OCI-M2 (cell line): ENCODE results near the gene SOAT1.
"Not testable (repeated sequence)": the region's sequence is repeated elsewhere in the genome, so short reads cannot be mapped to it uniquely, and the experiment has no call there.

ENCODE experiments used
- DNase-seq: peaks from one replicate; lab custom pipeline; 2025; ENCODE audit not compliant: unreplicated experiment; lab: John Stamatoyannopoulos, UW

Gene SOAT1

DNA sequence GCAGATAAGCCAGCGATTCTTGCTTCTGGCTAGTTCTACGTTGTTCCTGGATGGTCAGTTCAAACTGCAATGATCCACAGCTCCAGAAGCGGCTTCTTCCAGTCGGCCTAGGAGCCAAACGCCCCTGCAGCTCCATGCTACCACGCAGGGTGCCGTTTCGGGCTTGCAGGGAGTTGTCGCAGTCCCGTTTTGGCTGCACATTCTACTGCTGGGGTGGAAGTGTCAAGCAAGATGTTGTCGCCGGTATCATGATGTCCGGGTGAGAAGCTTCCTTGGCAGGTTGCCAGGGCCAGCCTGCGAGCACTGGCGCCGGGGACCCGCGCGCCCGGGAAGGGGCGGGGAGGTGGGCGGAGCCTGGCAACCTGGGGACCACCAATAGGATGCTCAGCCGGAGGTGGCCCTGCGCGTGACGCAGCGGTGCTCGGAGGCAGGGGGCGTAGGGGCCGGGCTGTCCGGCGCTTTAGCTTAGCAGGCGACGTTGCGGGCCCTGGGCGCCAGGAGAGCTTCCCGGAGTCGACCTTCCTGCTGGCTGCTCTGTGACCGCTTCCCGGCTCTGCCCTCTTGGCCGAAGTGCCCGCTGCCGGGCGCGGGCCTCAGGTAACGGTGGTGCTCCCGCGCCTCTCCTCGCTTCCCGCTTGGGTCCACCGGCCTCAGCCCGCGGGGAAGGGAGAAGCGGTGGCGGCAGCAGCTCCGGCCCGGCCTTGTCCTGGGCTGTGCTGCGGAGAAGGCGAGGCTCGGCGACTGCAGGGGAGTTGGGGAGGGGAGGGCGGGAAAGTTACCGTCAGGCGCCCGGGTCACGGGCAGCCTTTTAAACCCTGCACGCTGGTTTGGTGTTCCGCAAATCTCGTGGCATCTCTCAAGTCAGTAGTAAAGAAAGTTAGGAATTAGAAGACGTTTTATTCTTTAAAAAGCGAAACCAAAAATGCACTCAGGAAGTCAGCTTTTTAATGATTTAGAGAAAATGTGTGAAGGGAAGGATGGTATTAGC is at the start of gene SOAT1:
SOAT1 (plus strand) TSS at position 458 of the 988 bp plus-strand sequence. CDS start 8,888 bp downstream, outside the sequence.
- peak; percentile 48 for DNase-seq

DNA sequence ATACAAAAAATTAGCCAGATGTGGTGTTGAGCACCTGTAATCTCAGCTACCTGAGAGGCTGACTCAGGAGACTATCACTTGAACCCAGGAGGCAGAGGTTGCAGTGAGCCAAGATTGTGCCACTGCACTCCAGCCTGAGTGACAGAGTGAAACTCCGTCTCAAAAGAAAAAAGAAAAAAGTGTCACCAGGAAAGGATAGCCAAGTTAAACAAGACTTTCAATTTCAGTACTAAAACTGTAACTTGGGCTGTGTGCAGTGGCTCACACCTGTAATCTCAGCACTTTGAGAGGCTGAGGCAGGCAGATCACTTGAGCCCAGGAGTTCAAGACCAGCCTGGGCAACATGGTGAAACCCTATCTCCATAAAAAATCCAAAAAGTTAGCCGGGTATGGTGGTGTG is 48.2 kb upstream of the SOAT1 start:
- DNase-seq = not testable (repeated sequence)

DNA sequence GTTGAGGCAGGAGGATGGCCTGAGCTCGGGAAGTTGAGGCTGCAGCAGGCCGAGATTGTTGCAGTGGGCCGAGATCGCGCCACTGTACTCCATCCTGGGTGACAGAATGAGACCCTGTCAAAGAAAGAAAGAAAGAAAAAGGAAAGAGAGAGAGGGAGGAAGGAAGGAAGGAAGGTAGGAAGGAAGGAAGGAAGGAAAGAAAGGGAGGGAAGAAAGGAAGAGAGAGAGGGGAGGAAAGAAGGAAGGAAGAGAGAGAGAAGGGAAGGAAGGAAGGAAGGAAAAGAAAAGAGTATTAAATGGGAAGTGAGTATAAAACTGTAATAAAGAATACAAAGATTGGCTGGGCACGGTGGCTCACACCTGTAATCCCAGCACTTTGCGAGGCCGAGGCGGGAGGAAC is 45.7 kb upstream of the SOAT1 start:
- DNase-seq = no peak

DNA sequence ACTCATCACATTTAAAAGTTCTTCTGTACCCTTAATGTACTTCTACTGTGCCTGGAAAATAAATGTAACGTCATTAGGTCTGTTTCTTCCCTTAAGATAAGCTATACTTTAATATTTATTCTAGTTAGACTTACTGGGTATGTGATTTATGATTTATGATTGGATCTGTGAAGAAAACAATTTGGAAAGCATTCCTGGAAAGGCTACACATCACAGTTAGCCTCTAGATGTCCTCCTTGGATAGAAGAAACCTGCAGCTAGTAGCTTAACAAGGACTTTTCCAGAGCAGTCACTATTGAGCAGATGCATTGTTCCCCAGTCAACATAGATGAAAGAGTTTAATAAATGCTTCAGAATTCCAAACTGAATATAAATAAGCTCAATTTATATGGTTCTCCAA is 41.9 kb upstream of the SOAT1 start:
- DNase-seq = no peak

DNA sequence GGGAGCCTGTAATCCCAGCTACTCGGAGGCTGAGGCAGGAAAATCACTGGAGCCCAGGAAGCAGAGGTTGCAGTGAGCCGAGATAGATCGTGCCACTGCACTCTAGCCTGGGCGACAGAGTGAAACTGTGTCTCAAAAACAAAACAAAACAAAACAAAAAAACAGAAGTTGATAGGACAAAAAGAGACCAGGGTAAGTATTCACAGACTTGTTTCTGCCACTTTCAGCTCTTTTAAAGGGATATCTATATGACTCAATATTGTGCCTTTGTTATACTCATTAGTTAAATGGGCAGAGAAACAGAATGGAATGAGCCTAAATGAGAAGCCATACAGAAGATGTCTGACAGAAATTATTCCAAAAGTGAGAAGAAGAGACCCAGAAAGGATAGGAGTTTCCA is 41.0 kb upstream of the SOAT1 start:
- no peak for DNase-seq

DNA sequence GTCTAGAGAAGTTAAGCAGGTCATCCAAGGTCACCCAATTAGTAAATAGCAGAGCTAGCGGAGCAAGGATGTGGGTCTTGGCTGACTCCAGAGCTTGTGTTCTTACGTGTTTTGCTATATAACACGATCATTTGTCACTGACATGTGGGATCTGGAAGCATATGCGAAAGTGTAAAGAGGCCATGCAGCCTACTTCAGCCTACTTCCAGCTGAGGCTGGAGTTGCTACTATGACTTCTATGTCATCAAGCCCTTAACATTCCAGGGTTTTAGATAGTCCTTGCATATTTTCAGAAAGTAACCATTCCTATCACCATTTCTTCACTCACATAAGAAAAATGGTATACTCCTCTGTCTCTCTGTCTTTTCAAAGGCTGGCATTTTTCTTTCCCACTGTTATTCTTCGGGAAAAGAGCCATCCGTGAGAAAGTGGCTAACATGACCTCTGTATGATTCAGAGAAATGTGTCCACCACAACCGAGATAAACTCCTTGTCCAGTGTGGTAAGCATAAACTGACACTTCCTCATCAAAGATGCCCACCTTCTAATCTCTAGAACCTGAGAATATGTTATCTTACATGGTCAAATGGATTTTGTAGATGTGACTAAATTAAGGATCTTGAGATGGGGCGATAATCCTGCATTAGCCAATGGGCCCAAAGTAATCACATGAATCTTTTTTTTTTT is 40.2 kb upstream of the SOAT1 start:
- no peak for DNase-seq

DNA sequence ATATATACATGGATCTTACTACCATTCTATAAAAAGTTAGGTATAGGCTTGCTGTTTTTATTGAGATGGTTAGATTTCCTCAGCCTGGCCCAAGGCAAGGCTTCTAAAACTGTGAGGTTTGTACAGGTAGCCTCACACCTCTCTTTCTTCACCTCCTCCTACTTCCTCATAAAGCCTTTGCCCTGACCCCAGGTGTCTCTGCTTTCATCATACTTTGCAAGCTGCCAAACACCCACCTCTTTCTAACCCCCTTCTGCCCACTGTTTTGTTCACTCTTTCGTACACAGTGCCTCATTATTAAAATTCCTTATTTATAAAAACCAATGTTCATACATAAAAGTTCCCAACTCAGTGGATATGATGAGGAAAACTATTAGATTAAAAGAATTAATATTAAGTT is 31.4 kb upstream of the SOAT1 start:
- no peak for DNase-seq

DNA sequence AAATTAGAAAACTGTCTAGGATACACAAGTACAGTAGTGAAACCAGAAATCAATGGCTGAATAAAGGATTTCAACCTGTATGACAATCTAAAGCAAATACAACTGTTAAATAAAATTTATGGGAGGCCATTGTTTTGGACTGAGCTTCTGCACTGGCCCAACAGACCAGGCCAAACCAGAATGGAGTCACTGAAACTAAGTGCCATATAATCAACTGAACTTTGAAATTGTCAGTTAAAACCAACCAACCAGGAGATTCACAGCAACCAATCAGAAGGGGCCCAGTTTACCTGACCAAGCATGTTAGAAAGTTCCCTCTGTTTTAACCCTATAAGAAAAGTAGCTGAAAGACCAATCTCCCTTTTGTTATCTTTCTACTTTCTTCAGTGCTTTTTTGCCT is 30.5 kb upstream of the SOAT1 start:
- no peak for DNase-seq

DNA sequence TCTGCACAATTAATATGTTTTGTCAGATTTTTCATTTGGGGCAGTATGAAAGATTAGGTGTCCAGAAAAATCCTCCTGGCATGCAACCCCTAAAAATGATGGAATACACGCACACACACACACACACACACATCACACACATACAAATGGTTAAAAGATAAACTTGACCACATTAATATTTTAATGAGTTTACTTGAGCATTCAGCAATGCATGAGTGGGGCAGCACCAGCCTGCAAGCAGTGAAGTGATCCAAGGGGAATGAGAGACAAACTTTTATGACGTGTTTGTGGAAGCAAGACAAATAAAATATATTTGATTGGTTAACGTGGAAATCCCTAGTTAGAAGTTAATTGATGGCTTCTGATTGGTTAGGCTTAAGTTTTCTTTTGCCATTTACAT is 29.1 kb upstream of the SOAT1 start:
- DNase-seq = no peak

DNA sequence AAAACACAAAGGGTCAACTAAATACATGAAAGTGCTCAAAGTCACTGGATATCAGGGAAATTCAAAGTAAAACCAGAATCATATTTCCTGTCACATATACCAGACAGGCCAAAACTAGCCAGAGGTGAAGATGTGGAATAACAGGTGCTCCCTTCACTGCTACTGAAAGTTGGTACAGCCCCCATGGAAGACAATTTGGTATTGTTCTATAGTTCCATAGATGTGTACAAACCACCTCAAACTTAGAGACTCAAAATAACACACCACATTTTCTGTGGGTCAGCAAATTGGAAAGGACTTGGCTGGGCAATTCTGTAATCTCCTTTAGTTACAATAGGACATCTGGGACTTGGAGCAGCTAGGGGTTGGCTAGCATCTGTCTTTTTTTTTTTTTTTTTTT is 24.5 kb upstream of the SOAT1 start:
- DNase-seq = no peak

DNA sequence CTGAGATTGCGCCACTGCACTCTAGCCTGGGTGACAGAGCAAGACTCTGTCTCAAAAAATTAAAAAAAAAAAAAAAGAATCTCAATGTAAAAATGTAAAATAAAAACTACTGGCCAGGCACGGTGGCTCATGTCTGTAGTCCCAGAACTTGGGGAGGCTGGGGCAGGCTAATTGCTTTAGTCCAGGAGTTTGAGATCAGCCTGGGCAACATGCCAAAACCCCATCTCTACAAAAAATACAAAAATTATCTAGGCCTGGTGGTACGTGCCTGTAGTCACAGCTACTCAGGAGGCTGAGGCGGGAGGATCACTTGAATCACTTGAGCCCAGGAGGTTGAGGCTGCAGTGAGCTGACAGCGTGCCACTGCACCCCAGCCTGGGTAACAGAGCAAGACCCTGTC is 19.2 kb upstream of the SOAT1 start:
- DNase-seq = not testable (repeated sequence)

DNA sequence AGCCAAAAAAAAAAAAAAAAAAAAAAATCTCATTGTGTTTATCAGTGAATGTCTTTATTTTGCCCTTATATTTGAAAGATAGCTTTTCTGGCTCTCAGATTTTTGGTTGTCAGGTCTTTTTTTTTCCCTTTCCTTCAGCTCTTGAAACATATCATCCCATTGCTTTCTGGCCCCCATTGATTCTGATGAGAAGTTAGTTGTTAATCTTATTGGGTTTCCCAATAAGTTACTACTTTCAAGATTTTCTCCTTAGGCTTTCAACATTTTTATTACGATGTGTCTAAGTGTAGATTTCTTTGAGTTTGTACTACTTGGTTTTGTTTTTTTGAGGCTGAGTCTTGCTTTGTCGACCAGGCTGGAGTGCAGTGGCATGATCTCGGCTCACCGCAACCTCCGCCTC is 14.7 kb upstream of the SOAT1 start:
- no peak for DNase-seq

DNA sequence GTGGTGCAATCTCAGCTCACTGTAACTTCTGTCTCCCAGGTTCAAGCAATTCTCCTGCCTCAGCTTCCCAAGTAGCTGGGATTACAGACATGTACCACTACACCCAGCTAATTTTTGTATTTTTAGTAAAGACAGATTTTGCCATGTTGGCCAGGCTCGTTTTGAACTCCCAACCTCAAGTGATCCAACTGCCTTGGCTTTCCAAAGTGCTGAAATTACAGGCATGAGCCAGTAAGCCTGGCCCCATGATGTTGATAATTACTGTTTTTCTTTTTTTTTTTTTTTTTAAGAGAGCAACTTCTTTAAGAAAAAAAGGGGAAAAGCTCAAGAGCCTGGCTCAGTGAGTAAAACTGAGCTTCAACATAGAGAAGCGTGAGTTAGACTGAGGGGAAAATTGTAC is 9.6 kb upstream of the SOAT1 start:
- DNase-seq = no peak

DNA sequence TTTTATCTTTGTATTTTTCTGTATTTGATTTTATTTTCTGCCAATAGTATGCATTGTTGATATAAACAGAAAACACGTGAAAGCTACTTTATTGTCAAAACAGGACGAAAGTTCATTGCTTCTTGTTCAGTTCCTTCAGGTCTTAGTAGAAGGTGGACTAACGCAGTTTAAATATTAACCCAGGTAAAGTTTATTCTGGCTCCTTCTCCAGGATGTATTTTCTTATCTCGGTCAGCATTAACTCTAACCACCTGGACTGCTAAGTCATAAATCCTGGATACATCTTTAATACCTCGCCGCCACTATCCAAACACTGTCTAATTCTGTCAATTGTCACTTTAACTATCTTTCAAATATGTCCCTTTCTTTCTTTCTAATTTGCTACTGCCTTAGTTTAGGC is 5.7 kb upstream of the SOAT1 start:
- DNase-seq = no peak

DNA sequence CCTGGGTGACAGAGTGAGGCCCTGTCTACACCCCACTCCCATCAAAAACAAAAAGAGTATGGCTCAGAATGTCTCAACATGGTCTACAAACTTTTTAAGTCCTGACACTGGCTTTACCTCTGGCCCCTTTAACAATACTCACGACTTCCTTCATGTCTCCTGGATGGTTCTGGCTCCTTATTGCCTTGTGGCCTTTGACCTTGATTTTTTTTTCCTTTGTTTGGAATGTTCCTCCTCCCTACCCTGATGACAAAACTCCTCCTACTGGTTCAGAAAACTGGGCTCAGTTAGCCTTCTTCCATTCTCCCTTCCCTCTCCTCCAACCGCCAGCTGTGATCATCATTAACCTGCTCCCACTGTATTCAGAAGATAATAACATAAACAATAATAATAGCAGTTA is 4.6 kb upstream of the SOAT1 start:
- no peak for DNase-seq

DNA sequence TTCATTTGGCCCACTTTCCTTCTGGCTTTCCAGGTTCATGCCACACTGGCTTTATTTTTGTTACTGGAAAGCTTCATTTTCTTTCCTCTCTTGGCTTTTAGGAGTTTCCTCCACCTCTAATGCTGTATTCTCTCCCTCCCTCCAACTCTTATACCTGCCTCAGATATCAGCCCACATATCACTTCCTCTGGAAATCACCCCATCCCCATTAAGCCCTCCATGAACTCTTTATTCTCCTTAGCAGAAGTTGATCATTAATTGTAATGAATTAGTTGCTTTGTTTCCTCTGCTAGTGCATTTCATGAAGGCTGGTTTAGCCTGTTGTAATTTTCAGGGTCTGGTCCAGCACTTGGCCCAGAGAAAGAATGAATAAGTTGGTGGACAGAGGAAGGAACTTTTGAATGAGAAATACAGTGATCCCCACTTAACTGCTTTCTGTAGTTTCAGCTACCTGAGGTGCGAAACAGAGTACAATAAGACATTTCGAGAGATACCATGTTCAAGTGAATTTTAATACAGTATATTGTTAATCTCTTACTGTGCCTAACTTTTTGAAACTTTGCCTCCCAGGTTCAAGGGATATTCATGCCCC is 1.7 kb downstream of the SOAT1 start:
- no peak for DNase-seq

DNA sequence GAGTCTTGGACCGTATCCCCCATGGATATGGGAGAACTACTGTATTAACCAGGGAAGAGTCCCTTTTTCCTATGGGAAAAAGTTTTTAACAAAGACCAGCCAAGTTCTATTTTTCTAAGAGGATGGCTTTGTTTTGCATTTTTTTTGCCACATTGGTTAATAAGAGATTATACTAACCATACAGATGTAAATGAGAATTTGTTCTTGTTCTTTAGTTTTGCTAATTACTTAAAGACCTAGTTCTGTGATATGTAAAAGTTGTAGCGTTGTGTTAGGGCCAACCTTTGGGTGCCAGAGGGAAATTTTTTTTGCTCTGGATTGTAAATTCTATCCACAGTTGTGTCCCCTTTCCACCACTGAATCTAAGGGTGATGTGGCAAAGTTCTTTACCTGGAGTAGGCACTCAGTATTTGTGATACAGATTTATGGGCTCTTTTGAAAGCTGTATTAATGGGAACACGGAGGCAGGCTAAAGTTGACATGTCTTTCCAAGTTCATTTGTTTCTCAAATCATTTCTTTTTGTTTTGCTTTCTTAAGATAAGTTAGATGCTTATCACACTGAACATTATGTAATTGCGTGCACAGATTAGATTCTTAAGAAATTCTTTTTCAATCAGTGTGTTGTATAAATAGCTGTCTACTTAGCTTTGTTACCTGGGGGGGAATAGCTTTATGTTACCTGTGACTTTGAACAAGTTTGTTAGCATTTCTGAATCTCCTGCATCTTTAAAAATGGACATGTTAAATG is 2.9 kb downstream of the SOAT1 start:
- DNase-seq = no peak

DNA sequence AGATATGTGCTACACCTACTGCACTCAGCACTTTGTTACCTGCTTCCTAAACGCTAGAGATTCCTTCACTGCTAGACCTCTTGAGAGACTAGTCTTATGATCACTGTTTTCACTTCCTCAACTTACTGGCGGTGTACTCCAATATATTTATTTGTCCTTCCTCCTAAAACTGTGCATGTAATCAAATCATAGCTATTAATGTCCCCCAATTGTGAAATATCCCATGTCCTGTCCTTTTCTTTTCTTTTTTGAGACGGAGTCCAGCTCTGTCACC is 3.4 kb downstream of the SOAT1 start:
- DNase-seq = no peak

DNA sequence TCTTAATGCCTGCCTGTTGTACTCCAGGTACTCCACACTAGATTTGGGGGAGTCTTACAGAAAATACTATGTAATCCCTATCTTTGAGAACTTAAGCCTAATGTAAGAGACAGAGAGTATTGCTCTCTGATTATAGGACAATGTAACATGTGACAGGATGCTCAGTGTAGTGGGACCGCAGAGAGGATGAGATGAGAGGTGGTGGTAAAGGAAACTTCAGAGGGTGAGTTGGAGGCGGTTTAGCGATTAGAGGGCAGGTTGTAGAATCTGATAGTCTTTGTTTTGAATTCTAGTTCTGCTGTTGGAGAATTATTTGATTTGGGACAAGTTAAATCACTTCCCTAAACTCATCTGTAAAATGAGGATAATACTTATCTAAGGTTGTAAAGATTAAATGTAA is 5.4 kb downstream of the SOAT1 start:
- DNase-seq = no peak

DNA sequence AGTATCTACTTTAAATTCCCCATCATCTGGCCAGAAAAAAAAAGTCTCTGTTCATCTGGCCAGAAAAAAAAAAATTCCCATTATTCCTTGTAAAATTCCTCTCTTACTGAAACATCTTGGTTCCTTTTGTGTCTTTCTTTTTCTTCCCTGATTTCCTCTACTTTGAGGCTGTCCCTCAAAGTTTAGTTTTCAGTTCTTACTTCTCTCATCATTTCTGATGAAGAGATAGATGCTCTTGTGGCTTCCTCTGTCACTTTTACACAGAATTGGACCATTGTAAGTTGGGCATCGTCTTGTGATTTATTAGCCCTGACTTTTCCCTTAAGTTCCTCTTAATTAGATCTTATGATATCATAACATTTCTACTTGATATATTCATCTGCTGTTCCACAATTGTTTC is 6.5 kb downstream of the SOAT1 start:
- no peak for DNase-seq

DNA sequence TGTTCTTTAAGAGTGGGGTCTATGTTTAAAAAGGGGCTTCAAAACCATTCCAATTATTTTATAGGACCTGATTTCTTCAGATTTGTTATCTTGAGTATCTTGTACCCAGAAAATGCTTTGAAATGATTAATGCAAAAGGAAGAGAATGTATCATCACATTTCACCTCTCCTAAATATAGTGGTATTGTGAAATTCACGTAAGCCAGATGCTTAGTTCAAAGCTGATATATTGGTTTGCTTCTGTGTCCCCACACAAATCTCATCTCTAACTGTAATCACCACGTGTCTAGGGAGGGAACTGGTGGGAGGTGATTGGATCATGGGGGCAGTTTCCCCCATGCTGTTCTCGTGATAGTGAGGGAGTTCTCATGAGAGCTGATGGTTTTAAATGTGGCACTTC is 8.5 kb downstream of the SOAT1 start:
- no peak for DNase-seq
